ENCODE measurements around the gene NSRP1.

DNA sequence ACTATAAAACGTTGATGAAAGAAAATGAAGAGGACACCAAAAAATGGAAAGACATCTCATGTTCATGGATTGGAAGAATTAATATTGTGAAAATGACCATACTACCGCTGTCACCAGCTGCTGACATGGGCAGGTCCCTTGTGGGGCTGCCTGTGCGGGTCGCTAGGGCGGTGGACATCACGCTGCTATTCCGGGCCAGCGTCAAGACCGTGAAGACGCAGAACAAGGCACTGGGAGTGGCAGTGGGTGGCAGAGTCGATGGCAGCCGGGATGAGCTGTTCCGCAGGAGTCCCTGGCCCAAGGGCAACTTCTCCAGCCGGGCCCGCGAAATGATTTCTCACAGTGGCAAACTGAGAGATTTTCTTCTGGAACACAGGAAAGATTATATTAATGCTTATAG lies 48.2 kb upstream of the NSRP1 start:
- TF ChIP-seq, protein P1, sequence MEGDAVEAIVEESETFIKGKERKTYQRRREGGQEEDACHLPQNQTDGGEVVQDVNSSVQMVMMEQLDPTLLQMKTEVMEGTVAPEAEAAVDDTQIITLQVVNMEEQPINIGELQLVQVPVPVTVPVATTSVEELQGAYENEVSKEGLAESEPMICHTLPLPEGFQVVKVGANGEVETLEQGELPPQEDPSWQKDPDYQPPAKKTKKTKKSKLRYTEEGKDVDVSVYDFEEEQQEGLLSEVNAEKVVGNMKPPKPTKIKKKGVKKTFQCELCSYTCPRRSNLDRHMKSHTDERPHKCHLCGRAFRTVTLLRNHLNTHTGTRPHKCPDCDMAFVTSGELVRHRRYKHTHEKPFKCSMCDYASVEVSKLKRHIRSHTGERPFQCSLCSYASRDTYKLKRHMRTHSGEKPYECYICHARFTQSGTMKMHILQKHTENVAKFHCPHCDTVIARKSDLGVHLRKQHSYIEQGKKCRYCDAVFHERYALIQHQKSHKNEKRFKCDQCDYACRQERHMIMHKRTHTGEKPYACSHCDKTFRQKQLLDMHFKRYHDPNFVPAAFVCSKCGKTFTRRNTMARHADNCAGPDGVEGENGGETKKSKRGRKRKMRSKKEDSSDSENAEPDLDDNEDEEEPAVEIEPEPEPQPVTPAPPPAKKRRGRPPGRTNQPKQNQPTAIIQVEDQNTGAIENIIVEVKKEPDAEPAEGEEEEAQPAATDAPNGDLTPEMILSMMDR (IDR thresholded peaks at IDR 0.05; ENCODE audit: low read length), result no peak
- TF ChIP-seq EZH2phosphoT487 (IDR thresholded peaks at IDR 0.05; ENCODE audit: low read length) (no peak), EZH2 (optimal IDR thresholded peaks at IDR 0.05; ENCODE audit: low read depth, low read length) (no peak)
